Measurements from ENCODE around the gene CTDSPL. TPM values are rescaled to one million over a fixed set of nuclear protein-coding genes. Genes with fewer than 3 reads are reported as not detected.

The CTDSPL gene
- total RNA-seq, 1 donor from 2014 or later = 72.7 TPM

GRCh38 chr3:37943126-37943525, 81.4 kb downstream of the CTDSPL start:
- Mint-ChIP-seq H3K27me3 (no peaks in the 10 kb centered on the region), H3K4me1 (ENCODE audit: unreplicated experiment) (peaks cover 73% of the 10 kb centered on the region), H3K9me3 (peaks cover under 1% of the 10 kb centered on the region), H3K27ac (peak overlapping the region; percentile 97), H3K4me3 (peak overlapping the region; percentile 34), H3K36me3 (peaks cover 10% of the 10 kb centered on the region)
- no peak for DNase-seq (ENCODE audit: extremely low spot score, unreplicated experiment)
- no peak for TF ChIP-seq CTCF (conservative IDR thresholded peaks at IDR 0.05)

GRCh38 chr3:37943631-37944314, 82.1 kb downstream of the CTDSPL start:
- H3K9me3 Mint-ChIP-seq = no peaks in the 10 kb centered on the region
- H3K4me1 Mint-ChIP-seq (ENCODE audit: unreplicated experiment) = peaks cover 69% of the 10 kb centered on the region
- peak overlapping the region; percentile 97 for H3K27ac Mint-ChIP-seq
- no peaks in the 10 kb centered on the region for H3K27me3 Mint-ChIP-seq
- no peak for TF ChIP-seq CTCF (conservative IDR thresholded peaks at IDR 0.05)
- peaks cover 10% of the 10 kb centered on the region for H3K36me3 Mint-ChIP-seq
- peak overlapping the region; percentile 59 for H3K4me3 Mint-ChIP-seq
- no peak for DNase-seq (ENCODE audit: extremely low spot score, unreplicated experiment)

- Mint-ChIP-seq H3K36me3 (peaks cover 10% of the 10 kb centered on the region), H3K9me3 (no peaks in the 10 kb centered on the region), H3K4me1 (ENCODE audit: unreplicated experiment) (peaks cover 63% of the 10 kb centered on the region), H3K27ac (peak overlapping the region; percentile 97), H3K4me3 (peak overlapping the region; percentile 77), H3K27me3 (no peaks in the 10 kb centered on the region)
- no peak for TF ChIP-seq CTCF (conservative IDR thresholded peaks at IDR 0.05)
- no peak for DNase-seq (ENCODE audit: extremely low spot score, unreplicated experiment)
Observed at GRCh38 chr3:37944391-37944842, 82.7 kb downstream of the CTDSPL start.

- H3K27ac Mint-ChIP-seq = peak overlapping the region; percentile 97
- H3K4me3 Mint-ChIP-seq = peak overlapping the region; percentile 76
- H3K4me1 Mint-ChIP-seq (ENCODE audit: unreplicated experiment) = peaks cover 67% of the 10 kb centered on the region
- TF ChIP-seq CTCF (conservative IDR thresholded peaks at IDR 0.05) = no peak
- DNase-seq (ENCODE audit: extremely low spot score, unreplicated experiment) = no peak
- no peaks in the 10 kb centered on the region for H3K9me3 Mint-ChIP-seq
- H3K36me3 Mint-ChIP-seq = peaks cover 13% of the 10 kb centered on the region
- no peaks in the 10 kb centered on the region for H3K27me3 Mint-ChIP-seq
Observed at GRCh38 chr3:37945156-37945806, 83.6 kb downstream of the CTDSPL start.

- DNase-seq (ENCODE audit: extremely low spot score, unreplicated experiment) = no peak
- Mint-ChIP-seq H3K4me3 (peak overlapping the region; percentile 76), H3K27ac (peak overlapping the region; percentile 97), H3K36me3 (peaks cover 20% of the 10 kb centered on the region), H3K9me3 (no peaks in the 10 kb centered on the region), H3K27me3 (no peaks in the 10 kb centered on the region), H3K4me1 (ENCODE audit: unreplicated experiment) (peaks cover 73% of the 10 kb centered on the region)
- no peak for TF ChIP-seq CTCF (conservative IDR thresholded peaks at IDR 0.05)
Observed at GRCh38 chr3:37945807-37946530, 84.3 kb downstream of the CTDSPL start.

All from type B pancreatic cell (in vitro differentiated cells).